PC-3 (cell line): ENCODE results near the gene MEG3.

Experiments
- CTCF ChIP-seq: fragments of 300-600 bp; sonication (generic); conservative IDR thresholded peaks from 2 replicates; pipeline ENCODE4 v1.5.1; 2017; ENCODE audit warnings: antibody characterized with exemption, low read depth, mild to moderate bottlenecking, low read length
- EZH2 ChIP-seq: fragments of 300-600 bp; sonication (generic); IDR thresholded peaks from one replicate; pipeline ENCODE4 v1.6.1; 2017; ENCODE audit warnings: antibody characterized with exemption, mild to moderate bottlenecking, low read length; ENCODE audit not compliant: unreplicated experiment

- no peak for TF ChIP-seq CTCF
- TF ChIP-seq EZH2: no peak
These were observed 52.6 kb downstream of the MEG3 start for GRCh38 chr14:100878271-100879146.
